NCI-H2196 (cell line): ENCODE measurements around the gene ALKBH3.

ENCODE experiments used
- DNase-seq: peaks from one replicate; lab custom pipeline; 2025; ENCODE audit not compliant: unreplicated experiment; lab: John Stamatoyannopoulos, UW

ALKBH3 gene

DNA sequence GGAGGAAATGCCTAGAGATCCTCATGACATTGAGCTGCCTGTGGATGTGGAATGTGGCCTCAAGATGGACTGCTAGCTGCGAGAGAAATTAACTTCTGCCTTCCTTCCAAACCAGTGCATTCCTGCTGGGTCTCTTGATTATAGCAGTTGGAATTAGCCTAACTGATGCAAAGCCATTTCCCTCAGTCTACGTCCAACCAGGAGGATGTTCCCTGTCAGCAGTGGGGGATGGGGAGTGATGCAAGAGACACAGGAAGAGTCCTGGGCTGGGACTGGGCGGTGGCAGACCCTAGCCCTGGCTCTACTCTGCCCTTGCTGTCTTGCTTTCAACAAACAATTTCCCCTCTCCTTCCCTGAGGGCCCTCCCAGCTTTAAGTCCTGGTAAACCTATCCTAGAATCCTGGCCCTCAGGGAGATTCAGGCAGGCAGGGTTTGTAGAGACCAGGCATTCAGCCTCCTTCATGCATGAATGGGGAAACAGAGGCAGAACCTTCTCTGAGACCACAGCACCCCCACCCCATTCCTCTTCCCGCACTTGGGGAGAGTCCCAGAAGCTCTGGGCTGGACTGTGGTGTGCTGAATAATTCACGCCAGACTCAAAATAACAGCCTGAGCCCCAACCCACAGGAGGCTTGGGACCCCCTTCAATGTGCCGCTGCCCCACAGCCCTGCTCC lies 78.8 kb downstream of the ALKBH3 start:
- no peak for DNase-seq

- DNase-seq = no peak
Measured at GRCh38 chr11:43962383-43963278, 82.0 kb downstream of the ALKBH3 start.

GRCh38 chr11:43963279-43963620 lies 82.6 kb downstream of the ALKBH3 start:
- DNase-seq = no peak

DNA sequence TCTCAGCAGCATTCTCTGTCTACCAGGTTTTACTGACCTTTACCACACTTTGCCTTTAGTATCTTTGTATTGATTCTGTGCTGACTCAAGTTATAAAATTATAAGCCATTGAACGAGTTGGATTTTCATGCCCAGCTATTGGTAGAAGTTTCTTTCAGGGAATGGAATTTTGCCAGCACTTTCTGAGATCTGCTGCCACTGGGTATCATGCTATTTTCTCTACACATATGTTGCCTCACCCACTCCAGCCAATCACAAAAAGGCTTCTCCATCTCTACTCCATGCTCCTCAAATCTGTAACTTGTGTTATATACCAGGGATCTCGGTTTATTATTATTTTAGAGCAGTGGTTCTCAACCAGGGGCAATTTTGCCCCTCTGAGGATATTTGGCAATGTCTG lies 87.0 kb downstream of the ALKBH3 start:
- no peak for DNase-seq

DNA sequence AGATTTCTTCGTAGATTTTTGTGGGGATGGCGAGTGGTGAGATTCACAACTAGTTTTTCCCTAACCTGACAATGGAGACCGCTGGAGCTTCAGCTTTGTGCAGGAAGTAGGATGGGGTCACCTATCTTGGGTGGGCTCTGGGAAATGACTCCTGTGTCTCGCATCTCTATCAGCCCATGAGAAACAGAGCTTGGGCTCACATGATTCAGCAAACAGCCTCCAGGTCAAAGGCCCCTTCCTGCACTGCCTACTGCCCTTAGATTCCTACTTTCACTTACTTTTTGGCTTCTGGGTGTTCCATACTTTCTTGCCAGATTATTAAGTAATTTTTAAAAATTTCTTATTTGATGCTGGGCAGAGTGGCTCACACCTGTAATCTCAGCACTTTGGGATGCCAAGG lies 88.1 kb downstream of the ALKBH3 start:
- no peak for DNase-seq

- no peak for DNase-seq
Measured at GRCh38 chr11:43969543-43969942, 88.9 kb downstream of the ALKBH3 start.
